ENCODE results near the gene BLNK. TPM values are rescaled to one million over a fixed set of nuclear protein-coding genes. Genes with fewer than 3 reads are reported as not detected.

BLNK gene
- total RNA-seq, 1 donor from 2014 or later, result not detected

- Mint-ChIP-seq H3K27me3 (ENCODE audit: low read depth) (peaks cover 4% of the 10 kb centered on the region), H3K9me3 (ENCODE audit: low read depth) (peaks cover 56% of the 10 kb centered on the region), H3K4me1 (ENCODE audit: low read depth) (no peaks in the 10 kb centered on the region), H3K27ac (ENCODE audit: unreplicated experiment) (no peak overlapping the region), H3K4me3 (ENCODE audit: unreplicated experiment) (no peak overlapping the region), H3K36me3 (ENCODE audit: low read depth) (peaks cover 4% of the 10 kb centered on the region)
- no peak for DNase-seq (ENCODE audit: low spot score)
- TF ChIP-seq, protein P1, sequence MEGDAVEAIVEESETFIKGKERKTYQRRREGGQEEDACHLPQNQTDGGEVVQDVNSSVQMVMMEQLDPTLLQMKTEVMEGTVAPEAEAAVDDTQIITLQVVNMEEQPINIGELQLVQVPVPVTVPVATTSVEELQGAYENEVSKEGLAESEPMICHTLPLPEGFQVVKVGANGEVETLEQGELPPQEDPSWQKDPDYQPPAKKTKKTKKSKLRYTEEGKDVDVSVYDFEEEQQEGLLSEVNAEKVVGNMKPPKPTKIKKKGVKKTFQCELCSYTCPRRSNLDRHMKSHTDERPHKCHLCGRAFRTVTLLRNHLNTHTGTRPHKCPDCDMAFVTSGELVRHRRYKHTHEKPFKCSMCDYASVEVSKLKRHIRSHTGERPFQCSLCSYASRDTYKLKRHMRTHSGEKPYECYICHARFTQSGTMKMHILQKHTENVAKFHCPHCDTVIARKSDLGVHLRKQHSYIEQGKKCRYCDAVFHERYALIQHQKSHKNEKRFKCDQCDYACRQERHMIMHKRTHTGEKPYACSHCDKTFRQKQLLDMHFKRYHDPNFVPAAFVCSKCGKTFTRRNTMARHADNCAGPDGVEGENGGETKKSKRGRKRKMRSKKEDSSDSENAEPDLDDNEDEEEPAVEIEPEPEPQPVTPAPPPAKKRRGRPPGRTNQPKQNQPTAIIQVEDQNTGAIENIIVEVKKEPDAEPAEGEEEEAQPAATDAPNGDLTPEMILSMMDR (IDR thresholded peaks at IDR 0.05), result no peak
Measured at GRCh38 chr10:96176985-96177384, 94.4 kb downstream of the BLNK start.

GRCh38 chr10:96172666-96173065 lies 98.7 kb downstream of the BLNK start:
- Mint-ChIP-seq H3K4me3 (ENCODE audit: unreplicated experiment) (no peak overlapping the region), H3K27me3 (ENCODE audit: low read depth) (no peaks in the 10 kb centered on the region), H3K27ac (ENCODE audit: unreplicated experiment) (no peak overlapping the region), H3K4me1 (ENCODE audit: low read depth) (no peaks in the 10 kb centered on the region), H3K9me3 (ENCODE audit: low read depth) (peaks cover 64% of the 10 kb centered on the region), H3K36me3 (ENCODE audit: low read depth) (peaks cover 8% of the 10 kb centered on the region)
- TF ChIP-seq, protein P1 (IDR thresholded peaks at IDR 0.05), result no peak
- no peak for DNase-seq (ENCODE audit: low spot score)

GRCh38 chr10:96170230-96170629 lies 101.1 kb downstream of the BLNK start:
- TF ChIP-seq, protein P1 (IDR thresholded peaks at IDR 0.05), result no peak
- Mint-ChIP-seq H3K27ac (ENCODE audit: unreplicated experiment) (no peak overlapping the region), H3K4me1 (ENCODE audit: low read depth) (no peaks in the 10 kb centered on the region), H3K27me3 (ENCODE audit: low read depth) (no peaks in the 10 kb centered on the region), H3K4me3 (ENCODE audit: unreplicated experiment) (no peak overlapping the region), H3K36me3 (ENCODE audit: low read depth) (peaks cover 14% of the 10 kb centered on the region), H3K9me3 (ENCODE audit: low read depth) (peaks cover 60% of the 10 kb centered on the region)
- DNase-seq (ENCODE audit: low spot score), result no peak

DNA sequence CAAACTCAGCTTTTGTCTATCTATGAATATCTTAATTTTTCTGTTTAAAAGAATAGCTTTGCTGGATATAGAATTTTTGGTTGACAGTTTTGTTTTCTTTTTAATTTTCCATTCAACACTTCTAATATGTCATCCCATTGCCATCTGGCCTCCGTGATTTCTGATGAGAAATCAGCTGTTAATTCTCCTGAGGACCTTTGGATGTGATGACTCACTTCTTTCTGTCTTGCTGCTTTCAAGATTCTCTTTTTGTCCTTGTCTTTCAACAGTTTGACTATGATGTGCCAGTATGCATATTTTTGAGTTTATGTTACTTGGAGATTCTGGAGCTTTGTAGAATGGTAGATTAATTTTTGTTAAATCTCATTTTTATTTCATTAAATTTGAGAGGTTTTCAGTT lies 102.8 kb downstream of the BLNK start:
- H3K27ac Mint-ChIP-seq (ENCODE audit: unreplicated experiment), result no peak overlapping the region
- H3K4me1 Mint-ChIP-seq (ENCODE audit: low read depth), result no peaks in the 10 kb centered on the region
- TF ChIP-seq, protein P1 (IDR thresholded peaks at IDR 0.05), result no peak
- H3K4me3 Mint-ChIP-seq (ENCODE audit: unreplicated experiment), result no peak overlapping the region
- no peak for DNase-seq (ENCODE audit: low spot score)
- H3K9me3 Mint-ChIP-seq (ENCODE audit: low read depth), result peaks cover 52% of the 10 kb centered on the region
- peaks cover 19% of the 10 kb centered on the region for H3K36me3 Mint-ChIP-seq (ENCODE audit: low read depth)
- no peaks in the 10 kb centered on the region for H3K27me3 Mint-ChIP-seq (ENCODE audit: low read depth)

- TF ChIP-seq, protein P1 (IDR thresholded peaks at IDR 0.05), result no peak
- H3K9me3 Mint-ChIP-seq (ENCODE audit: low read depth), result peaks cover 31% of the 10 kb centered on the region
- no peaks in the 10 kb centered on the region for H3K27me3 Mint-ChIP-seq (ENCODE audit: low read depth)
- no peak overlapping the region for H3K4me3 Mint-ChIP-seq (ENCODE audit: unreplicated experiment)
- H3K4me1 Mint-ChIP-seq (ENCODE audit: low read depth), result no peaks in the 10 kb centered on the region
- peaks cover 18% of the 10 kb centered on the region for H3K36me3 Mint-ChIP-seq (ENCODE audit: low read depth)
- no peak overlapping the region for H3K27ac Mint-ChIP-seq (ENCODE audit: unreplicated experiment)
- DNase-seq (ENCODE audit: low spot score), result no peak
Measured at GRCh38 chr10:96165726-96166125, 105.6 kb downstream of the BLNK start.

Data from chondrocyte (in vitro differentiated cells).